ENCODE results near the gene RNU1-3.
A peak's percentile ranks its signal among the peaks of the same experiment; 100 is the strongest.
"Not testable (repeated sequence)": the region's sequence is repeated elsewhere in the genome, so short reads cannot be mapped to it uniquely, and the experiment has no call there.

The RNU1-3 gene

GRCh38 chr1:16684152-16684551 lies 17.4 kb upstream of the RNU1-3 start:
- not testable (repeated sequence) for H3K4me1 Mint-ChIP-seq; H3K9me3 Mint-ChIP-seq; ATAC-seq; H3K36me3 Mint-ChIP-seq; DNase-seq (ENCODE audit: low spot score in 2 of 2); H3K27ac Mint-ChIP-seq; H3K4me3 Mint-ChIP-seq

GRCh38 chr1:16682803-16683202 lies 16.1 kb upstream of the RNU1-3 start:
- not testable (repeated sequence) for H3K9me3 Mint-ChIP-seq; H3K36me3 Mint-ChIP-seq; ATAC-seq; H3K4me3 Mint-ChIP-seq; H3K27ac Mint-ChIP-seq; DNase-seq (ENCODE audit: low spot score in 2 of 2)
- peaks cover 13% of the 10 kb centered on the region for H3K4me1 Mint-ChIP-seq

GRCh38 chr1:16680366-16680765 lies 13.6 kb upstream of the RNU1-3 start:
- H3K9me3 Mint-ChIP-seq; ATAC-seq; H3K27ac Mint-ChIP-seq; H3K4me3 Mint-ChIP-seq; DNase-seq (ENCODE audit: low spot score in 2 of 2): not testable (repeated sequence)
- H3K36me3 Mint-ChIP-seq, result peaks cover 21% of the 10 kb centered on the region
- peaks cover 19% of the 10 kb centered on the region for H3K4me1 Mint-ChIP-seq

GRCh38 chr1:16677552-16678431 lies 11.0 kb upstream of the RNU1-3 start:
- Mint-ChIP-seq H3K4me1 (peaks cover 19% of the 10 kb centered on the region), H3K4me3 (peak overlapping the region; percentile 54), H3K27ac (peak overlapping the region; percentile 99), H3K36me3 (peaks cover 21% of the 10 kb centered on the region), H3K9me3 (no peaks in the 10 kb centered on the region)
- DNase-seq (ENCODE audit: low spot score in 2 of 2), result peak in 1 of 2 donors; percentile 79
- peak; percentile 93 for ATAC-seq

- peak; percentile 86 for ATAC-seq
- DNase-seq (ENCODE audit: low spot score in 2 of 2); H3K9me3 Mint-ChIP-seq: not testable (repeated sequence)
- H3K36me3 Mint-ChIP-seq, result peaks cover 21% of the 10 kb centered on the region
- peak overlapping the region; percentile 99 for H3K27ac Mint-ChIP-seq
- peaks cover 19% of the 10 kb centered on the region for H3K4me1 Mint-ChIP-seq
- peak overlapping the region; percentile 18 for H3K4me3 Mint-ChIP-seq
Observed at GRCh38 chr1:16676661-16677523, 10.1 kb upstream of the RNU1-3 start.

- not testable (repeated sequence) for H3K27ac Mint-ChIP-seq; H3K4me3 Mint-ChIP-seq; DNase-seq (ENCODE audit: low spot score in 2 of 2); H3K9me3 Mint-ChIP-seq; ATAC-seq
- H3K4me1 Mint-ChIP-seq, result peaks cover 19% of the 10 kb centered on the region
- peaks cover 21% of the 10 kb centered on the region for H3K36me3 Mint-ChIP-seq
Observed at GRCh38 chr1:16675118-16675510, 8.4 kb upstream of the RNU1-3 start.

- Mint-ChIP-seq H3K4me1 (peaks cover 19% of the 10 kb centered on the region), H3K36me3 (peaks cover 21% of the 10 kb centered on the region)
- not testable (repeated sequence) for H3K9me3 Mint-ChIP-seq; H3K4me3 Mint-ChIP-seq; DNase-seq (ENCODE audit: low spot score in 2 of 2); ATAC-seq; H3K27ac Mint-ChIP-seq
Observed at GRCh38 chr1:16673976-16674375, 7.2 kb upstream of the RNU1-3 start.

GRCh38 chr1:16665836-16666235 lies 912 bp downstream of the RNU1-3 start:
- not testable (repeated sequence) for H3K27ac Mint-ChIP-seq; DNase-seq (ENCODE audit: low spot score in 2 of 2); H3K9me3 Mint-ChIP-seq; H3K4me1 Mint-ChIP-seq; H3K36me3 Mint-ChIP-seq; H3K4me3 Mint-ChIP-seq
- ATAC-seq, result peak; percentile 41

- H3K9me3 Mint-ChIP-seq, result not testable (repeated sequence)
Observed at GRCh38 chr1:16658234-16658633, 8.5 kb downstream of the RNU1-3 start.

GRCh38 chr1:16656981-16657683 lies 9.6 kb downstream of the RNU1-3 start:
- ATAC-seq, result peak; percentile 49
- H3K27ac Mint-ChIP-seq; H3K4me1 Mint-ChIP-seq; DNase-seq (ENCODE audit: low spot score in 2 of 2); H3K4me3 Mint-ChIP-seq; H3K9me3 Mint-ChIP-seq; H3K36me3 Mint-ChIP-seq: not testable (repeated sequence)

More at GRCh38 chr1:16658234-16658633, 8.5 kb downstream of the RNU1-3 start:
- not testable (repeated sequence) for ATAC-seq; H3K4me3 Mint-ChIP-seq; H3K36me3 Mint-ChIP-seq; H3K4me1 Mint-ChIP-seq; H3K27ac Mint-ChIP-seq; DNase-seq (ENCODE audit: low spot score in 2 of 2)

- not testable (repeated sequence) for H3K4me1 Mint-ChIP-seq; DNase-seq (ENCODE audit: low spot score in 2 of 2); H3K9me3 Mint-ChIP-seq; H3K36me3 Mint-ChIP-seq; H3K4me3 Mint-ChIP-seq; H3K27ac Mint-ChIP-seq
- ATAC-seq, result peak; percentile 86
Observed at GRCh38 chr1:16656574-16656973, 10.2 kb downstream of the RNU1-3 start.

GRCh38 chr1:16651560-16651959 lies 15.2 kb downstream of the RNU1-3 start:
- H3K4me3 Mint-ChIP-seq, H3K27ac Mint-ChIP-seq, H3K4me1 Mint-ChIP-seq, ATAC-seq, H3K36me3 Mint-ChIP-seq, H3K9me3 Mint-ChIP-seq: not testable (repeated sequence)
- DNase-seq (ENCODE audit: low spot score in 2 of 2), result peak; percentile 1 to 49

GRCh38 chr1:16649960-16650359 lies 16.8 kb downstream of the RNU1-3 start:
- DNase-seq (ENCODE audit: low spot score in 2 of 2), result peak in 1 of 2 donors; percentile 47
- not testable (repeated sequence) for H3K9me3 Mint-ChIP-seq, H3K27ac Mint-ChIP-seq, H3K4me3 Mint-ChIP-seq, H3K4me1 Mint-ChIP-seq, H3K36me3 Mint-ChIP-seq, ATAC-seq

GRCh38 chr1:16649390-16649789 lies 17.4 kb downstream of the RNU1-3 start:
- H3K27ac Mint-ChIP-seq, H3K9me3 Mint-ChIP-seq, H3K4me3 Mint-ChIP-seq, ATAC-seq, H3K36me3 Mint-ChIP-seq, H3K4me1 Mint-ChIP-seq: not testable (repeated sequence)
- peak in 1 of 2 donors; percentile 53 for DNase-seq (ENCODE audit: low spot score in 2 of 2)

- not testable (repeated sequence) for H3K36me3 Mint-ChIP-seq, H3K4me1 Mint-ChIP-seq, H3K9me3 Mint-ChIP-seq, H3K4me3 Mint-ChIP-seq, ATAC-seq, H3K27ac Mint-ChIP-seq
- peak in 1 of 2 donors; percentile 51 for DNase-seq (ENCODE audit: low spot score in 2 of 2)
Observed at GRCh38 chr1:16648756-16649155, 18.0 kb downstream of the RNU1-3 start.
